NCI-H1092 treated with DMSO at 0.1 percent for 48 hours (cell line): ENCODE measurements around the gene DRD2.

Experiments
- DNase-seq: peaks from one replicate; lab custom pipeline; 2025; lab: John Stamatoyannopoulos, UW

Gene DRD2

GRCh38 chr11:113398669-113399430 lies 76.3 kb downstream of the DRD2 start:
- no peak for DNase-seq

- DNase-seq = no peak
Observed at GRCh38 chr11:113397821-113398220, 77.4 kb downstream of the DRD2 start.

DNA sequence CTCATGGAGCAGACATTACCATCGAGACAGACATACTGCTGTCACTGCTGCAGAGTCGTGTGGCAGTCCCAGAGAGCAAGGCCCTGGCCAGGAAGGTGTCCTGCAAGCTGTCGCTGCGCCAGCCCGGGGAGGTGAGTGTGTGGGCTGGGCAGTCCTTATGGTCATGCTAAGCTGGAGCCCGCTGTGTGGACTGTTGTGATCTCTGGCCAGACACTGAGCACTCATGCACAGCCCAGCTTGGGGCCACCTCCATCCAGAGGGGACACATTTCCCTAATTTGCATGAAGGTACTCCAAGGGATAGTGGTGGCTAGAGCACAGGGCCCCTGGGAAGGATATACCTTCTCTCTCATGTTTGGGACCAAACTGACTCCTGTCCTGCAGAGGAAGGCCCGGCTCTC lies 78.0 kb downstream of the DRD2 start:
- no peak for DNase-seq

GRCh38 chr11:113396690-113397089 lies 78.5 kb downstream of the DRD2 start:
- no peak for DNase-seq

DNA sequence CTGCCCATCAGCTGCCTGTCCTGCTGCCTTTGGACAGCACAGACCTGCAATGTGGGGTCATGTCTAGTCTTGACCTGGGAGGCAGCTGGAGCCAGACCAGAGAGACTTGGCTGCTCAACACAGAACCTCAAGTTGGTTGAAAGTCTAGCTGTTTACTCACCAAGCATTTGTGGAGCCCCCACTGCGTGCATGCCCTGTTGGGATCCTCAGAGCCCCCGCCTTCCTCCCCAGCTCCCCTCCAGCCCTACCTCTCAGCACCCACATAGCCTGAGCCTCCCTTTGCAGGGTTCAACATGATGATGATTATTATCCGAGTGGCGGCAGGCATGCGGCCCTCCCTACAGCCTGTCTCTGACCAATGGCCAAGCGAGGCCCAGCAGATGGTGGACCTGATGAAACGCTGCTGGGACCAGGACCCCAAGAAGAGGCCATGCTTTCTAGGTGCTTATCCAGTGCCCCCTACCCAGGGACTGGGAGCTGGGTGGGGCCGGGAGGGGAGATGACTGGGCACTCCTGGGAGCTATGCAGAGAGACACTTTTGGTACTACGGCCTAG lies 79.3 kb downstream of the DRD2 start:
- DNase-seq = no peak

GRCh38 chr11:113394919-113395318 lies 80.3 kb downstream of the DRD2 start:
- no peak for DNase-seq

- DNase-seq = peak; percentile 10
Observed at GRCh38 chr11:113393501-113393985, 81.7 kb downstream of the DRD2 start.

DNA sequence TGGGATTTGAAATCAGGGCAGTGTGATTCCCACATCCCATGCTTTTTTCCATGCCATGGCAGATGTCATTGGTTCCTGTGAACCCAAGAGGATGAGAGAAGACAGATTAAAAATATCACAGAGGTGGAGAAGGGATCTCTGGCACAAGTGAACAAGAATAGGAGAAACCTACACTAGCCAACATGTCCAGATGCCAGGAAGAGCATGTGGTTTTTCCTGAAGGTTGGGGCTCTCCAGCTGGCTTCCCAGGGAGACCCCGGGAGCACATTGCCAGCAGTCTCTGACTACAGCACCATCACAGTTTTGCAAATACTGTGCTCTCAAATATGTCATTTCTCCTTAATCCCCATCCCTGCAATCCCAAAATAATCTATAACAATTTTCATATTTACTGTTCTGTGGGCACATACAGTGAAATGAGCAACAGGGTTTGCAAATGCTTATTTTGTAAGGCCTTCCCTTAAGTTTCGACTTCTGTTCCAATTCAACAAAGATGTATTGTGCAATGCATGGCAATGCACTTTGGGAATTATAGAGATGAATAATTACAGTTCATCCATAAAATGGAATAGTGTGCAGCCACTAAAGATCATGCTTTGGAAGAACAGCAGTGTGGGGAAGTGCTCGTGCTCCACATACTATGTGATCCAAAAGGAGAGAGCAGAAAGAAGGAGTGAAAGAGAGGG lies 82.8 kb downstream of the DRD2 start:
- no peak for DNase-seq

DNA sequence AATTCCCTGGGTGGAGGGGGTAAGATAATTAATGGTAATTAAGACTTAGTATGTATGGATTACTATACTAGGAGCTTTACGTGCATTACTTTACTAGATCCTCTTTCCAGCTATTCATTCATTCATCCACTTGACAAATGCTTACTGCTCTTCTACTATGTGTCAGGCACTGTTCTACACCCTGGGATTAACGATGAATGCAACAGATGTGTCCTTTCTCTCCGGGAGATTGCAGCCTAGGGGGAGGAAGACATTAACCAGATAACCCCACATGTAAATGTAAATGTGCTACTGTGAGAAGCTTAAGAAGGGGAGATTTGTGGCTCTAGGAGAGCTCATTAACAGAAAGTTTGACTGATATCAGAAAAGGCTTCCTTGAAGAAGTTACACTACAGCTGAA lies 85.9 kb downstream of the DRD2 start:
- DNase-seq = no peak

DNA sequence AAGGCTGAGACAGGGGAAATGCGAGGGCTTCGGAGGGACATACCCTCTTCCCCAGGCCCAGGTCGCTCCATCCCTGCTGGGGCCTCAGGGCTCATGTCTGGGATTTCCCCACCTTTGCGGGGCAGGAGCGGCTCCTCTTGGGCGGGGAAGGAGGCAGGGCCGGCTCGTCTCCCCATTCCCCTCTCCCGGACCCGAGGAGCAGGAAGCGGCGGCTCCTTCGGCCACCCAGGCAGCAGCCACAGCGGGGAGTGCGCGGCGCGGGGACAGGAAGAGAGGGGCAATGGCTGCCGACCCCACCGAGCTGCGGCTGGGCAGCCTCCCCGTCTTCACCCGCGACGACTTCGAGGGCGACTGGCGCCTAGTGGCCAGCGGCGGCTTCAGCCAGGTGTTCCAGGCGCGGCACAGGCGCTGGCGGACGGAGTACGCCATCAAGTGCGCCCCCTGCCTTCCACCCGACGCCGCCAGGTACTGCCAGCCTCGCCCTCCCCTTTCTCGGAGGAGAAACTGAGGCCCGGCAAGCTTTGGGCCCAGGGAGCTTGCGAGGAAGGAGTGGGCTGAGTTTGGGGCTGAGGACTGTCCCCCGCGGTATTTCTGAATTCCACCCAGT lies 87.5 kb downstream of the DRD2 start, which contains the start of gene ANKK1:
Gene ANKK1, plus strand, starts transcription at position 175 of the 607 bp plus-strand sequence. Its CDS starts 106 bp downstream, at position 281.
- peak; percentile 76 for DNase-seq

GRCh38 chr11:113386866-113387265 lies 88.3 kb downstream of the DRD2 start:
- DNase-seq = no peak

DNA sequence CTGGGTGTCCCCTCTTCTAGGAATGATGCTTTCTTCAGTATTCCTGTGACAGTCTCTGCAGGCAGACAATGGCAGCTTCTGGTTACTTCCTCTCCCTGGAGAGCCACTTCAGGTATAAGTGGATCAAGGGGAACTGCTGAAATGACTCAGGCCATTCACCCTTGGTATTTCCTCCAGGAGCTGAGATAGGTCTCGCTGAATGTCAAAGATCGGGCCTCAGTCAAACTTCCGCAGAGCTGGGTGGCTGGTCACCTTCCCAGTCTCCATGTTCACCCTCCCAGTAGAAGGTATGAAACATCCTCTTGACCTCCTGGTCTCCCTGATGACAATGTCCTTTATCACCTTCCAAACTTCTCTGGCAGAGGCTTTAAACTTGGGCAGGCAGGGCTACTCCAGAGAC lies 89.4 kb downstream of the DRD2 start:
- no peak for DNase-seq

- DNase-seq = no peak
Observed at GRCh38 chr11:113384551-113384950, 90.6 kb downstream of the DRD2 start.

- DNase-seq = no peak
Observed at GRCh38 chr11:113382121-113382520, 93.1 kb downstream of the DRD2 start.

DNA sequence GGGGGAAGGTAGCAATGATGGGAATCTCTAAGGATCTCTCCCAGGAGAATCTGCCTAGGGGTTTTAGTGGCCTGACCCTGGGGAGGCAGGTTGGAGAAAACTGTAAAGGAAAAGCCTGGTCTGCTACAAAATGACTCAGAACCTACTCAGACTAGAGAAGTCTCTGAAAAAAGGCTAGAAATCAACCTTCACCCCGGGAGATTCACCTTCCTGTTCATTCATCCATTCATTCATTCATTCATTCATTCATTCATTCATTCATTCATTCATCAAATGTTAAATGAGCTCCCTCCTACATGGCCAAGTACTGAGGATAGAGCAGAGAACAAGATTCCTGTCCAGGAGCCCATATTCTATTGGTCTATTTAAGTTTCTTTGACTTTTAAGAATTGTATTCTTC lies 96.5 kb downstream of the DRD2 start:
- no peak for DNase-seq

DNA sequence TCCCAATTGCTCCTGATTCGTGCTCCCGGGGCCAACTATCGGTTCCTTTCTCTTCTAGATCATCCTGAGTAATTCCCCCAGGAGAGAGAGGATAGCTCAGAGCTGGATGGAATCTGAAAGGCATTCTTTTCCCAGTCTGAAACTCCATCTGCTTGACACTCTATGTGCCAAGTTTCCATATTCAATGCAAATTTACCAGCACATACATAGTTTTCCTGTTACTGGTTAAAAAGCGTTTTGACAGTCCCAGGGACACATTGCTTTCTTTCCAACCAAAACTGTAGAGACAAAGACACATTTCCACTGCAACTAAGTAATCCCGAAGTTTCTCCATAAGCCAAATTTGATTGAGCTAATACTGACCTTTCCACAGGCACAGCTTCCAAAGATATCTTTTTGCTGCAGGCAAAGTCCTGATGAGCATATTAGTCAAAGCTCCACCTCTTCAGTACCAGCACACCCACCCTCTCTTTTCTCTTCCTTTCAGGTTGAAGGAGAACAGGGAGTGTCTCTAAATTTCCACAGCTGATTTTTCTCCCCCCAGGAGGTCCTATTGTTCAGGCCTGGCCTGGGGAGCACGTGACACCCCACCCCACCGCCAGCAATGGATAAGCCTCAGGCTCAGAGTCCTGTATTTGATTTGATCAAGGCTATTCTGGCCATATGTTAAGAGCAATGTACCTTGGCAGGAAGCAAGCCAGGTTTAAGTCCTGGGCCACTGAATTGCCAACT lies 97.4 kb downstream of the DRD2 start:
- no peak for DNase-seq

GRCh38 chr11:113376156-113376555 lies 99.0 kb downstream of the DRD2 start:
- no peak for DNase-seq

DNA sequence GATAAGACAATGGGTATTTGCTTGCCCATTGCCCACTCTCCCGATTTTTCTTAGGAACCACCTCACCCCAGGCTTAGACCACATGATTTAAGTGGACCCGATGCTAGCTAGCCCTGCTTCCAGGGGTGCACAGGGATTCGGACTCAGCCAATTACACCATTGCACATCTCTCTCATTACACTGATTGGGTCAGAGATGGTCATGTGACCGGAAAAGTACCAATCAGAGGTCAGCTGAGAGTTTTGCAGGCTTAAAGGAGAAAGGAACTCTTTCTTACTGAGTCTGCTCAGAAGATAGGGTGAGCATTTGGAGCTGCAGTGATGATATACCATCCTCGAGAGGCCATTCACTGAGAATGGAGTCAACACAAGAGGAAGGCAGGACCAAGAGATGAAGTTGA lies 99.8 kb downstream of the DRD2 start:
- no peak for DNase-seq

DNA sequence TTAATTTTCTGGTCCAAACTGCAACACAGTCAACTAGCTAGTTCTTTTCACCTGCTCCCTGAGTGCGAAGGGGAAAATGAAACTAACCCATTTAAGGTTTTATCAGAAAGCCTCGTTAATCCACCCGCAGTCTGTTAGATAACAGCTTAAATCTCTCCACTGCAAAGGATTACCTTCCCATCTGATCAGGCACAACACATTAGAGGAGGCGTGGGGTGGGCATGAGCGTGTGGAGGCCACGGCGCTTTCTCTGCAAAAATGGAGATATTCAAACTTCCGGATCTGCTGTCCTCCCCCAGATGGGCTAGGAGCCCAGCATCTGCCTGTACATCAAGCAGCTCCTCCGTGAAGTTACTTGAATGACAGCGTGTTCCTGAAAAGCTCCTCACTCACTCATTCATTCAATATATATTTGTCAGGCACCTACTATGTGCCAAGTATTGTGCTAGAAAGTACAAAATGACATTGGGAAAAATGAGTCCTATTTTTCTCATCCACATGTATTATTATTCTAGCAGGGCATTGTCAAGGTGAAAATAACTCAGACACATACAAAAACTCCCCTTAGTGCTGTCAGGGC lies 101.1 kb downstream of the DRD2 start:
- no peak for DNase-seq

- no peak for DNase-seq
Observed at GRCh38 chr11:113373306-113373705, 101.9 kb downstream of the DRD2 start.

DNA sequence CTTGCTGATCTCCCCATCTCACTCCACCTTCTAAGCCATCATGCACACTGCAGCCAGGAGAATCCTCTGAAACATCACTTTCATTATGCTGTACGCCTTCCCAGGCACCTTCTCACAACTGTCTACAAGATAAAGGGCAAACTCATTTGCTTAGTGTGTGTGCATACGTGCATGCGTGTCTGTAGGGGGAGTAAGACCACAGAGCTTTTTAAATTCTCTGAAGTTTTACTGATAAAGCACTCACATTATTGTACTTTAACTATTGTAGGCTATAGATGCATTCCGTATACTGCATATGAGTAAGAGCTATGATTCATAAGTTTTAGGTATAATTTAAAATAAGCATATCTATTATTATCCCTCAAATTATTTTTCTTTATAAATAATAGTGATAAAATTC lies 102.9 kb downstream of the DRD2 start:
- DNase-seq = no peak

DNA sequence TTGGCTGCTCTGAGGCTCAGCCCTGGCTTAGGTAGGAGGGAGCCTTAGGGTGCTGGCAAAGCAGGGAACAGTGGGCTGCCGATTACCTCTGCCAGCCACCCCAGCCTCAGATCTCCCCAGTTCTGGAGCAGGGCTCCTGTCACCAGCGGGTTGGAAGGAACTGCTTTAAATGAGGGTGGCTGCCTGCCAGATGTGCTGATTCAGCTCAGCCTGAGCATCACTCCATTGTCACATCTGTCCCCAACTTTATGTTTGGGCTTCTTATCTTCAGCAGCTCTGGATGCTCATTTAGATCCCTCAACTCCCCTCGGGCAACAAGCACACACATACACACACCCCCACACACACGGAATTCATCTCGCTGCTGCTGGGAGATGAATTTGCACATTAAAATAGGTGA lies 104.6 kb downstream of the DRD2 start:
- DNase-seq = no peak
